Measurements from ENCODE around the gene COL12A1. TPM values are rescaled to one million over a fixed set of nuclear protein-coding genes. Genes with fewer than 3 reads are reported as not detected.

Gene COL12A1
- total and polyA plus RNA-seq, 2 donors (not counting 3 experiments of a cell fraction or from before 2014, with no cell fraction given) = 48.5 to 89.1 TPM

DNA sequence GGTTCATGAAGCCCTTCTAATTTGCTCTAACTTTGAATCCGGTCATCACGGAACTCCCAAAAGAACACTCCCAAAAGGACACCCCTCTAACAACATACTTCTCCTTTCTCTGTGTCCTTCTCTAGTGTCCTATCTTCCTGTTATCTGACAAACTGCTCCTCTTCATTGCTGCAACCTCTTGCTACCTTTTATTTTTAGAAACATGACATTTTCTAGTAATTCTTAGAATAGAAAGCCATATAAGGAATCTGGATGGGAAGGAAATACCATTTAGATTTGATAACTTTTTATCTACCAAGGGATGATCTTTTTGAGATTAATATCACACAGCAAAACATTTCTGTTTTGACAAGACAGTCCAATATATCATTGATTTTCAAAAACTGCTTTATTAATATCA lies 63.1 kb downstream of the COL12A1 start:
- Histone ChIP-seq H3K9ac (replicated peaks; ENCODE audit: extremely low read depth, insufficient read depth, low read length) (no peak overlapping the region), H2AFZ (ENCODE audit: low read depth, low read length) (no peak overlapping the region), H3K27ac (ENCODE audit: insufficient read depth, low read depth, low read length) (no peak overlapping the region), H3K9me1 (replicated peaks; ENCODE audit: control insufficient read depth, extremely low read depth, insufficient read depth, low read length) (no peaks in the 10 kb centered on the region), H3K4me3 (replicated peaks in 1 of 3; ENCODE audit: insufficient read depth in 1 of 3, low read depth in 1 of 3, low read length in 3 of 3) (no peak overlapping the region), H3K4me2 (ENCODE audit: insufficient read depth, low read length) (no peak overlapping the region), H4K20me1 (replicated peaks; ENCODE audit: control insufficient read depth, extremely low read depth, insufficient read depth, low read length) (no peaks in the 10 kb centered on the region), H3K27me3 (ENCODE audit: control insufficient read depth in 2 of 2, insufficient read depth in 2 of 2, low read length in 2 of 2) (no peaks in the 10 kb centered on the region), H3K36me3 (ENCODE audit: control insufficient read depth in 2 of 2, extremely low read depth in 1 of 2, insufficient read depth in 2 of 2, low read length in 2 of 2) (no peaks in the 10 kb centered on the region), H3K9me3 (replicated peaks; ENCODE audit: control insufficient read depth, insufficient read depth, low read length) (no peaks in the 10 kb centered on the region), H3K79me2 (ENCODE audit: control insufficient read depth, insufficient read depth, low read length) (no peaks in the 10 kb centered on the region), H3K4me1 (ENCODE audit: control insufficient read depth, extremely low read depth, insufficient read depth, low read length) (no peaks in the 10 kb centered on the region)
- intact Hi-C loops (cut with micrococcal nuclease) = no loop called here
- CTCF ChIA-PET = interaction anchor here (1.0 to 1.6 kb wide), 2 partner anchors 12 to 28 kb away, joined by 3 to 4 read pairs; no protein-coding TSS in a partner anchor
- TF ChIP-seq, protein P1, sequence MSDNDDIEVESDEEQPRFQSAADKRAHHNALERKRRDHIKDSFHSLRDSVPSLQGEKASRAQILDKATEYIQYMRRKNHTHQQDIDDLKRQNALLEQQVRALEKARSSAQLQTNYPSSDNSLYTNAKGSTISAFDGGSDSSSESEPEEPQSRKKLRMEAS (IDR thresholded peaks at IDR 0.05; ENCODE audit: insufficient read depth, insufficient read length) = no peak
- TF ChIP-seq POLR2AphosphoS5 (IDR thresholded peaks at IDR 0.05; ENCODE audit: insufficient read depth, low read depth, low read length) (no peak), EZH2 (IDR thresholded peaks at IDR 0.05; ENCODE audit: borderline replicate concordance, low read depth, low read length, severe bottlenecking) (no peak), POLR2A (IDR thresholded peaks at IDR 0.05; ENCODE audit: low read depth, low read length) (no peak), MYC (IDR thresholded peaks at IDR 0.05; ENCODE audit: low read depth, low read length) (no peak), JUN (IDR thresholded peaks at IDR 0.05; ENCODE audit: borderline replicate concordance, insufficient read depth, insufficient read length, low read depth) (no peak)
- TF ChIP-seq, protein P2, sequence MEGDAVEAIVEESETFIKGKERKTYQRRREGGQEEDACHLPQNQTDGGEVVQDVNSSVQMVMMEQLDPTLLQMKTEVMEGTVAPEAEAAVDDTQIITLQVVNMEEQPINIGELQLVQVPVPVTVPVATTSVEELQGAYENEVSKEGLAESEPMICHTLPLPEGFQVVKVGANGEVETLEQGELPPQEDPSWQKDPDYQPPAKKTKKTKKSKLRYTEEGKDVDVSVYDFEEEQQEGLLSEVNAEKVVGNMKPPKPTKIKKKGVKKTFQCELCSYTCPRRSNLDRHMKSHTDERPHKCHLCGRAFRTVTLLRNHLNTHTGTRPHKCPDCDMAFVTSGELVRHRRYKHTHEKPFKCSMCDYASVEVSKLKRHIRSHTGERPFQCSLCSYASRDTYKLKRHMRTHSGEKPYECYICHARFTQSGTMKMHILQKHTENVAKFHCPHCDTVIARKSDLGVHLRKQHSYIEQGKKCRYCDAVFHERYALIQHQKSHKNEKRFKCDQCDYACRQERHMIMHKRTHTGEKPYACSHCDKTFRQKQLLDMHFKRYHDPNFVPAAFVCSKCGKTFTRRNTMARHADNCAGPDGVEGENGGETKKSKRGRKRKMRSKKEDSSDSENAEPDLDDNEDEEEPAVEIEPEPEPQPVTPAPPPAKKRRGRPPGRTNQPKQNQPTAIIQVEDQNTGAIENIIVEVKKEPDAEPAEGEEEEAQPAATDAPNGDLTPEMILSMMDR (IDR thresholded peaks at IDR 0.05; ENCODE audit: extremely low read depth in 1 of 2, insufficient read depth in 1 of 2, low read depth in 1 of 2, low read length in 2 of 2) = no peak
- BruUV-seq (replicated peaks) = no TSS peak
- DNase-seq (ENCODE audit: low read depth, low spot score) = no peak
- no peak for FAIRE-seq
- POLR2A ChIA-PET = no interaction called here
- dilution Hi-C loops (cut with MboI; ENCODE audit: extremely low pct_ligation_motif_present, low sequenced_read_pairs) = no loop called here

Measured in endothelial cell of umbilical vein (primary cell).